GM19238 (cell line): ENCODE data around the gene CASR.

Experiments
- DNase-seq: peaks from one replicate; pipeline ENCODE4 v3.0.0; 2011; ENCODE audit warnings: low spot score; ENCODE audit not compliant: insufficient read length

The CASR gene

GRCh38 chr3:122255757-122256439 lies 72.4 kb downstream of the CASR start:
- no peak for DNase-seq

- no peak for DNase-seq
Measured at GRCh38 chr3:122257644-122258364, 74.3 kb downstream of the CASR start.

GRCh38 chr3:122258757-122259371 lies 75.4 kb downstream of the CASR start:
- peak; percentile 52 for DNase-seq

- DNase-seq: no peak
Measured at GRCh38 chr3:122260206-122260605, 76.7 kb downstream of the CASR start.

- no peak for DNase-seq
Measured at GRCh38 chr3:122263058-122263457, 79.6 kb downstream of the CASR start.

GRCh38 chr3:122263974-122264588 lies 80.6 kb downstream of the CASR start:
- DNase-seq: no peak

GRCh38 chr3:122265957-122266356 lies 82.5 kb downstream of the CASR start:
- DNase-seq: no peak

GRCh38 chr3:122268257-122269024 lies 85.0 kb downstream of the CASR start:
- DNase-seq: no peak

- no peak for DNase-seq
Measured at GRCh38 chr3:122269045-122269444, 85.6 kb downstream of the CASR start.

- DNase-seq: no peak
Measured at GRCh38 chr3:122271246-122271898, 87.9 kb downstream of the CASR start.

GRCh38 chr3:122272879-122273278 lies 89.4 kb downstream of the CASR start:
- no peak for DNase-seq

- no peak for DNase-seq
Measured at GRCh38 chr3:122273498-122273897, 90.0 kb downstream of the CASR start.

- DNase-seq: no peak
Measured at GRCh38 chr3:122281891-122282290, 98.4 kb downstream of the CASR start.

- DNase-seq: no peak
Measured at GRCh38 chr3:122283796-122284445, 100.5 kb downstream of the CASR start.

- DNase-seq: no peak
Measured at GRCh38 chr3:122284486-122284885, 101.0 kb downstream of the CASR start.

GRCh38 chr3:122294359-122294758 lies 110.9 kb downstream of the CASR start:
- no peak for DNase-seq

- DNase-seq: no peak
Measured at GRCh38 chr3:122295266-122296062, 112.0 kb downstream of the CASR start.

GRCh38 chr3:122298239-122298638 lies 114.8 kb downstream of the CASR start:
- DNase-seq: peak; percentile 25

GRCh38 chr3:122299215-122299614 lies 115.7 kb downstream of the CASR start:
- no peak for DNase-seq
